Aorta (tissue), 5 donors: ENCODE data around the gene TMPRSS2. TPM values are rescaled to one million over a fixed set of nuclear protein-coding genes. Genes with fewer than 3 reads are reported as not detected.

Experiments
- ATAC-seq: fragments of 200-7000 bp; cut with Tn5 transposase; one replicate; pipeline ENCODE4 v1.9.1; 2022; ENCODE audit warnings: moderate library complexity; ENCODE audit not compliant: low FRiP score
- DNase-seq, 2 donors: peaks; one replicate each; pipeline ENCODE4 v3.0.0-alpha.2; 2020
- H3K27ac ChIP-seq, 2 donors: one replicate each; pipeline ENCODE4 v1.5.1; 2013; ENCODE audit warnings: low read length in 2 of 2, mild to moderate bottlenecking in 2 of 2, moderate library complexity in 2 of 2, control low read depth in 1 of 2, inconsistent platforms in 1 of 2, low read depth in 1 of 2
- H3K27me3 ChIP-seq, 2 donors: one replicate each; pipeline ENCODE4 v1.6.1; 2013; ENCODE audit warnings: control low read depth in 1 of 2, low read length in 1 of 2, mild to moderate bottlenecking in 1 of 2, moderate library complexity in 1 of 2; ENCODE audit not compliant: insufficient read depth in 2 of 2, control insufficient read depth in 1 of 2
- H3K36me3 ChIP-seq, 2 donors: one replicate each; pipeline ENCODE4 v1.6.1; 2013; ENCODE audit warnings: control low read depth in 1 of 2, low read length in 1 of 2, mild to moderate bottlenecking in 1 of 2; ENCODE audit not compliant: insufficient read depth in 2 of 2, control insufficient read depth in 1 of 2
- H3K4me1 ChIP-seq, 2 donors: one replicate each; pipeline ENCODE4 v1.6.1; 2013; ENCODE audit warnings: low read length in 2 of 2, control low read depth in 1 of 2, mild to moderate bottlenecking in 1 of 2, moderate library complexity in 1 of 2; ENCODE audit not compliant: insufficient read depth in 2 of 2, control insufficient read depth in 1 of 2
- H3K4me3 ChIP-seq, 2 donors: one replicate each; pipeline ENCODE4 v1.5.1; 2013; ENCODE audit warnings: low read length in 2 of 2, control low read depth in 1 of 2, mild to moderate bottlenecking in 1 of 2
- H3K9me3 ChIP-seq: one replicate; pipeline ENCODE4 v1.6.1; 2013; ENCODE audit warnings: mild to moderate bottlenecking, low read length; ENCODE audit not compliant: control insufficient read depth
- WGBS, 2 donors: extraction: QIAGEN DNeasy Blood & Tissue Kit; methylation state at CpG; one replicate each; pipeline ENCODE4 v1.1.7; 2013; 5-methylcytosine and 5-hydroxymethylcytosine counted together
- intact Hi-C, 2 donors: fragments of 100-400 bp; cut with DNase I; formaldehyde crosslinking; loops; one replicate each; pipeline versions ENCODE4 v1.14.2 to v1.15.0; 2022
- polyA plus RNA-seq, 2 donors: library from polyadenylated mRNA; stranded (reverse); fragments of 200-250 nt; gene quantifications; one replicate each; pipeline ENCODE4 v1.2.3, GENCODE V29; 2013
- total RNA-seq, 2 donors: library from RNA; stranded (reverse); fragmentation: NEBNext Ultra II Directional; extraction: Animal tissue kit (Norgen Biotek cat#: 25700); gene quantifications; one replicate each; pipeline ENCODE4 v1.2.1, GENCODE V29; 2021
- donor health status: healthy with polysubstance abuse.
- donor health status: Bipolar disorder and iron deficiency.
- donor health status: DM: no; HTN: no; CAD: no.
- donor health status: DM: no; HTN: no; CAD: no.
- donor health status: DM: yes; HTN: yes; CAD: no.

TMPRSS2 gene
- total and polyA plus RNA-seq, 4 donors, result 0.10 to 10.4 TPM; not detected in 2

GRCh38 chr21:41470054-41470453, 37.9 kb downstream of the TMPRSS2 start:
- Histone ChIP-seq H3K9me3 (no peaks in the 10 kb centered on the region), H3K4me1 (no peaks in the 10 kb centered on the region), H3K4me3 (no peak overlapping the region), H3K27ac (no peak overlapping the region), H3K36me3 (no peaks in the 10 kb centered on the region), H3K27me3 (no peaks in the 10 kb centered on the region)
- ATAC-seq (no peak), DNase-seq (no peak)
- 64 to 65% methylated on average over 5 of the region's 5 CpGs for WGBS, 2 donors
- intact Hi-C loops, result no loop called here

- Histone ChIP-seq H3K4me3 (no peak overlapping the region), H3K36me3 (no peaks in the 10 kb centered on the region), H3K27ac (no peak overlapping the region), H3K9me3 (no peaks in the 10 kb centered on the region), H3K27me3 (no peaks in the 10 kb centered on the region), H3K4me1 (no peaks in the 10 kb centered on the region)
- intact Hi-C loops, result no loop called here
- WGBS, 2 donors, result 88 to 91% methylated on average over 23 of the region's 23 CpGs
- ATAC-seq, result no peak
- DNase-seq, result no peak
These were observed 41.7 kb downstream of the TMPRSS2 start for GRCh38 chr21:41466024-41466820.

- WGBS, 2 donors, result 78 to 90% methylated on average over 4 of the region's 4 CpGs
- intact Hi-C loops, result no loop called here
- DNase-seq, result no peak
These were observed 42.7 kb downstream of the TMPRSS2 start for GRCh38 chr21:41465176-41465781.

DNA sequence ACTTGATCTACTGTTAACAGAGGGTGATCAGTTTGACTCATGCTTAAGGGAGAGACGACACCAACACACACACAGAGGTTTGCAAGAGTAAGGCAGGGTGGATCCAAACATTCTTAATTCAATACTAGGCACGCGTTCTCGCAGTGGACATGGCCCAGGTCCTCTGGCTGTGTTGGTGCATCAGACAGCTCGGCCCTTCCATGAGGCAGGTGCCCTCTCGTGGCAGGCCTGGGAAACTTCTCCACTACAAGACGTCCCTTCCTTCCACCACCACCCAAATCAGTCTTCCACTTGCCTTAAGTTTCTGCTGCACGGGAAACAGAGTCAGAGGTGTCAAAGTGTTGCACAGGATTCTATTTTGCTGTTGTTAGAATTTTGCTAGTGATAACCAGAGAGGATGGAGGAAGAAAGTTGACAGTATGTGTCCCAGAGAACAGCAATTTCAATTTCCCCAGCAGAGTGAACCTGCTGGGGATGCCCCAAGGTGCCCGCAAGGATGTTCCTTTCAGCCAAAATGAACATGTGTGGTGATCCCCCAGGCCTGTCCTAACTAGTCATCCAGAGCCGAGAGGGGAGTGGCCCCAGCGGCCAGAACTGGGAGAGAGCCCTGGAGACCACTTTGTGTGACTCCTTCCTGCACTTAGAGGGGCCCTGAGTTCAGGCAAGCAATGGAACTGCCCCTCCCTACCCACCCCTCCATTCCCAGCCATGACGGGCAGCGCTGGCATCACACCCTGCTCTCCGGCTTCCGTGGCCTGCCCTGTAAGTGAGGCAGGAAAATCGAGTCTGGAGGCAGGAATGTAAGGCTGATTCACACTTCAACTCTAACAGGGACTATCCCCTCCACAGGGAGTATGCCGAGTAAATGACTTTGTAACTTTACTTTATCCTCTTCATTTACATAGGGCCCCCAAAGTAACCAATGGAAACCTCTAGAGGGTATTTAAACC, 47.1 kb downstream of the TMPRSS2 start:
- WGBS, 2 donors, result 40% methylated on average over 17 of the region's 17 CpGs
- Histone ChIP-seq H3K36me3 (no peaks in the 10 kb centered on the region), H3K9me3 (no peaks in the 10 kb centered on the region), H3K27me3 (no peaks in the 10 kb centered on the region), H3K4me3 (no peak overlapping the region), H3K27ac (no peak overlapping the region), H3K4me1 (no peaks in the 10 kb centered on the region)
- ATAC-seq, result peak; percentile 91
- intact Hi-C loops, result loop anchor here (2.0 to 5.0 kb wide), 3 partner anchors 174 to 340 kb away; no protein-coding TSS in a partner anchor
- DNase-seq, result peak; percentile 85 to 91

More at GRCh38 chr21:41465176-41465781, 42.7 kb downstream of the TMPRSS2 start:
- Histone ChIP-seq H3K9me3 (no peaks in the 10 kb centered on the region), H3K27me3 (no peaks in the 10 kb centered on the region), H3K36me3 (no peaks in the 10 kb centered on the region), H3K27ac (no peak overlapping the region), H3K4me3 (no peak overlapping the region), H3K4me1 (no peaks in the 10 kb centered on the region)
- ATAC-seq, result no peak

DNA sequence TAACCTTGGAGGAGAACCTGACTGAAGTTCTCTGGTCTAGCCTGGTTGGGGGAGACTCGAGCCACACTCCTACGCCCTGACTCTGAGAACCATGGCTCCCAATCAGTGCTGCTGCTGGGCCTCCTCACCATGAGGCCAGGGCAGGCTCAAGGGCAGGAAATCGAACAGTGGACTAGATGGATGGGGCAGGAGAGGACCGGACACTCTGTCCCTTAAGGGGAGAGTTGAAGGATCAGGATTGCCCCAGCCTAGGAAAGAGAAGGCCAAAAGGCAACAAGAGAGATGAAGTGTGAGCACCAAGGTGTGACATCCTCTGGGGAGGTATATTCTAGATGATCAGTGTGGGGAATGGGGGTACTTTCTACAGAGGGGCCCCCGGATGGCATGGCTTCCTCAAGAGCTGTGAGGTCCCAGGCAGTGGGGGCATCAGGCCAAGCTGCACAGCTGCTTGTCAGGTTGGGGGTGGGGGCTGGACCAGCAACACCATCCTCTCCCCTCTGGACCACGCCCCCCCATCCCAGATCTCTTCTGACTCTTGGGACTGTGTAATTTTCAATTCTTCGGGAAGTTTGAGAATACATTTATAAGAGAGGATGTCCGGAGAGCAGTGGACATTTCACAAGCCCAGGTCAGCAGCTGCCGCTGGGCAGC, 47.9 kb downstream of the TMPRSS2 start:
- Histone ChIP-seq H3K36me3 (no peaks in the 10 kb centered on the region), H3K4me3 (no peak overlapping the region), H3K9me3 (no peaks in the 10 kb centered on the region), H3K27ac (no peak overlapping the region), H3K4me1 (no peaks in the 10 kb centered on the region), H3K27me3 (no peaks in the 10 kb centered on the region)
- WGBS, 2 donors, result 87 to 89% methylated on average over 9 of the region's 9 CpGs
- intact Hi-C loops, result loop anchor here (2.0 to 5.0 kb wide), 3 partner anchors 173 to 339 kb away; no protein-coding TSS in a partner anchor
- DNase-seq (no peak), ATAC-seq (no peak)

GRCh38 chr21:41458559-41458958, 49.4 kb downstream of the TMPRSS2 start:
- intact Hi-C loops, result no loop called here
- 92 to 94% methylated on average over 22 of the region's 22 CpGs for WGBS, 2 donors
- Histone ChIP-seq H3K27ac (no peak overlapping the region), H3K4me3 (no peak overlapping the region), H3K9me3 (no peaks in the 10 kb centered on the region), H3K36me3 (no peaks in the 10 kb centered on the region), H3K4me1 (no peaks in the 10 kb centered on the region), H3K27me3 (no peaks in the 10 kb centered on the region)
- ATAC-seq (no peak), DNase-seq (no peak)

DNA sequence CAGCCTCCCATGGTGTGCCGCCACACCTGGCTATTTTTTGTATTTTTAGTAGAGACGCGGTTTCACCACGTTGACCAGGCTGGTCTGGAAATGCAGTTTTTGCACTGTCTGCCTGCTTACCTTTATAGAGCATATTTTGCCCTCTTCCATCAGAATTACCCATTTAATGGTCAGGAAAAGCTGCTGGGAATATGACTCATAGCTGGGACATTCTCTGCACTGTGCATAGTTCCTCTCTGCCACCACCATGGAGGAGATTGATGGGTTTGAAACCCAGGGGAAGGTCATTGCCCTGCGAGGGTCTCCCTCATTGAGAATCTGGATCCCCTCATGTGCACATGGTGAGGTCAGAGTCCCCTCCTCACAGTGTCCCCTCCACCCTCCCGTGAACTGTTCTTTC, 49.8 kb downstream of the TMPRSS2 start:
- Histone ChIP-seq H3K36me3 (no peaks in the 10 kb centered on the region), H3K27ac (no peak overlapping the region), H3K4me1 (no peaks in the 10 kb centered on the region), H3K9me3 (no peaks in the 10 kb centered on the region), H3K27me3 (no peaks in the 10 kb centered on the region), H3K4me3 (no peak overlapping the region)
- WGBS, 2 donors, result 85 to 87% methylated on average over 6 of the region's 6 CpGs
- intact Hi-C loops, result no loop called here
- ATAC-seq (no peak), DNase-seq (no peak)

DNA sequence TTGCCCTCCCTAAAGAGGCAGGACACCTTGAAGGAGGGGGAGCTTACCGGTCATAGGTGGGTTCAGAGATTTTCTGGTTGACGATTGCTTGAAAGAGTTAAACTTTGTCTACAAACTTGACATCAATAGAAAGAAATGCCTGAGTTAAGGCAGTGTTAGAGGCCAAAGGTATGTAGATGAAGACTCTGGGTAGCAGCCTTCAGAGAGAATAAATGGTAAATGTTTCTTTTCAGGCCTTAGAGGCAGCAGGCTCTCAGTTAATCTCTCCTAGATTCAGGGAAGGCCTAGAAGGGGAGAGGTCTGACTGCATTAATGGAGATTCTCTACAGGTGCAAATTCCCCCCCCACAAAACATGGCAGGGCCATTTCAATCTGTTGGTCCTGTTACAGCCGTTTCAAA, 54.2 kb downstream of the TMPRSS2 start:
- H3K36me3 ChIP-seq, result peaks cover 3 to 5% of the 10 kb centered on the region in 2 donors

More for the DNA sequence above, 54.2 kb downstream of the TMPRSS2 start:
- H3K27ac ChIP-seq, result no peak overlapping the region
- no peak for DNase-seq
- intact Hi-C loops, result no loop called here
- 56 to 57% methylated on average over 3 of the region's 3 CpGs for WGBS, 2 donors
- no peaks in the 10 kb centered on the region for H3K27me3 ChIP-seq
- ATAC-seq, result no peak
- H3K9me3 ChIP-seq, result no peaks in the 10 kb centered on the region
- H3K4me3 ChIP-seq, result no peak overlapping the region
- H3K4me1 ChIP-seq, result no peaks in the 10 kb centered on the region
